ENCODE data around the gene MREG.
"Not testable (repeated sequence)": the region's sequence is repeated elsewhere in the genome, so short reads cannot be mapped to it uniquely, and the experiment has no call there.

The MREG gene

DNA sequence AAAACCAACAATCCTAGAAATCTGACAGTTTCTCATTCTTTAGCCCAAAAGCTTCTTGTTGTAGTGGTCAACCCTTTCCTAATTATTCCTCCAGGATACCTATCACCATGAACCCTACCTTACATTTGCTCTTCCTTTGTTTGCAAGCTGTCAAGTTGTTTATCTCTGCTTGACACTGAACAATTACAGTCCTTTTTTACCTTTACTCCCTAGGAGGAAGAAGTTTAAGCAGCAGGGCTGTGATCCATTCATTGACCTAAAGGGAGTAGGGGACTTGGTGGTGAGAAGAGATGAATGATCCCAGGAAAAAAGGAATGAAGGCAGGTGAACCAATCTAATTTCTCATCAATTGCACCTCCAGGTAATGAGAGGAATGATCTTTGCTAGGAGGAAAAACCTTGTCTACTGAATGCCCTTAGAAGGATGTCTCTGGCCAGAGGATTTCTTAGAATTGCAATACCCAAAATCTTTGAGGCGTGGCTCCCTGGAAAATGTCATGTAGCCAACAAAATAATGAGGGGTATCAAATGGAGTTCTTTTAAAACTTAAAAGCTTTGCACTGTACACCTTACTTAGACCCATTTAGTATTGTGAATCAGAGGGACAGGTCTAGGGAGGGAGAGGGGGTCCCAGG is 47.7 kb downstream of the MREG start:
- no peak for DNase-seq (ENCODE audit: low read depth)
- TF ChIP-seq CTCF (IDR thresholded peaks at IDR 0.05; ENCODE audit: insufficient read depth, low read depth, low read length, missing control alignments): no peak
- H3K4me3 ChIP-seq (ENCODE audit: low read length): no peak overlapping the region

GRCh38 chr2:215961981-215962380 is 51.4 kb downstream of the MREG start:
- no peak overlapping the region for H3K4me3 ChIP-seq (ENCODE audit: low read length)
- TF ChIP-seq CTCF (IDR thresholded peaks at IDR 0.05; ENCODE audit: insufficient read depth, low read depth, low read length, missing control alignments): no peak
- DNase-seq (ENCODE audit: low read depth): no peak

DNA sequence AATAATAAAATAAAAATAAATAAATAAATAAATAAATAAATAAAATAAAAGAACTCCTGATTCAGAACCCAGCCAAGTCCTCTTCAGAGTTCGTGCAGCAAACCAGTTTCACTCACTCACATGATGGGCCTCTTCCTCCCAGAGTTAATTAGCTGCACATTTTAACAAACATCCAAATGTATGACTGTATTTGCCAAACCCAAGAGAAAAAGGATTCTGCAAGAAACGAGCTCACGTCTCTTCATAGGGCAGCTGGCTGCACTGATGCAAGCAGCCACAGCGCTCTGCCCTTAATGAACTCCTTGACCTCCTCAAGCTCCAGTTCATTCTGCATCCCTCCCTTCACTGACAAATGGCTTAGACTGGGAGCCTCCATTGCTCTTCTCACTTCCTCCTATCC is 55.1 kb downstream of the MREG start:
- no peak overlapping the region for H3K4me3 ChIP-seq (ENCODE audit: low read length)
- no peak for DNase-seq (ENCODE audit: low read depth)
- TF ChIP-seq CTCF (IDR thresholded peaks at IDR 0.05; ENCODE audit: insufficient read depth, low read depth, low read length, missing control alignments): no peak

DNA sequence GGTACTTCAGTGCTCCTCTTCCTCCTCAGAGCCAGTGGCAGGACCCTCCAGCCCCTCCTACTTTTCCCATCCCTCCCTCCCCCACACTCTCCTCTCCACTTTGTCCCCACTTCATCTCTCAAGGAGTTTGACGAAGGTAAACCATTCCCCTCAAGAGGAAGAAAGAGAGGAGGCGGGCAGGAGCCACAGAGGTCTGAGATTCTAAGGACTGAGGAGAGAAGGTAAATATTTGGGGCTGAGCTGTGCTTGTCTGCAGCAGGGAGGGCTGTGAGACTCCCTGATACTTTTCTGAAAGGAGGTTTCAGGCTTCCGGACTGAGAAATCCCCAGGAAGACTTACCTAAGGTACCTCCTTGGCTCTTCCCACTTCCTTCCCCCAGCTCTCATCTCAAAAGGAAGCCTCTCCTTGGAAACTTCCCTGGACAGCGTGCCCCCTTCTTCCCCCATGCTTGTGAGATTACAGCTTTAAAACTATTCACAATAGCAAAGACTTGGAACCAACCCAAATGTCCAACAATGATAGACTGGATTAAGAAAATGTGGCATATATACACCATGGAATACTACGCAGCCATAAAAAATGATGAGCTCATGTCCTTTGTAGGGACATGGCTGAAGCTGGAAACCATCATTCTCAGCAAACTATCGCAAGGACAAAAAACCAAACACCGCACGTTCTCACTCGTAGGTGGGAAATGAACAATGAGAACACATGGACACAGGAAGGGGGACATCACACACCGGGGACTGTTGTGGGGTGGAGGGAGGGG is 55.8 kb downstream of the MREG start:
- DNase-seq (ENCODE audit: low read depth); H3K4me3 ChIP-seq (ENCODE audit: low read length): not testable (repeated sequence)

DNA sequence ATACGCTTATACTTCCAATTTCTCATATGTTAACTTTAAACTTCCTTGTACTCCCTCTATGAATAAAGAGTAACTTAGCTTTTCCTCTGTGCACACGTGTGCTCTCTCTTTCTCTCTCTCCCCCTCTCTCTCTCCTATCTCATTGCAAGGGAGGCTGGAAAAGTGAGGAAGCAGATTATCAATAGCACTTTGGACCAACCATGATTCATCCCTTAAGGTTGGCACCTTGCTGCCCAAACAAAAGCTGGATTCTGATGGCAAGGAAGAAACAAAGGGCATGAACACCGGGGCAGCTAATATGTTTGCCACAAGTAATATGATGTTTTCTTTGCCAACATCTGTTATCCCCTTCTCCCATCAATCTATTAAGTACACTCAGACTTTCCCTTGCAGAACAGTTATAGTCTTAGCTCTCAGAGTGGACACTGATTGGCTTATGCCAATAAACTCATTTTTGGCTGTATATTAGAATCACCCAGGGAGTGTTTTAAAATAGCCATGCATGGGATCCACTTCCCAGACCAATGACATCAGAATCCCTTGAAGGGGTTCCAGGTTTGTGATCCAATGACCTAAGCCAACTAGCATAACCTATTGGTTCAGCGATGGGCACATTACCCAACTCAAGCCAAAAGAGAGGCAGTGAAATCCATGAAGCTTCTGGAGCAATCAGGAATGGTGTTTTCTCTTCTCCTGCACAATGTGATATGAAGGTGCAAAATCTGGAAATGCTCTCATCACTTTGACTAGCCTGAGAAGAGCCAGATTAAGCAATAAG is 60.3 kb downstream of the MREG start:
- no peak for DNase-seq (ENCODE audit: low read depth)
- TF ChIP-seq CTCF (IDR thresholded peaks at IDR 0.05; ENCODE audit: insufficient read depth, low read depth, low read length, missing control alignments): no peak
- no peak overlapping the region for H3K4me3 ChIP-seq (ENCODE audit: low read length)

- DNase-seq (ENCODE audit: low read depth): no peak
Observed at GRCh38 chr2:215951558-215951957, 61.8 kb downstream of the MREG start.

More at GRCh38 chr2:215951558-215951957, 61.8 kb downstream of the MREG start:
- no peak for TF ChIP-seq CTCF (IDR thresholded peaks at IDR 0.05; ENCODE audit: insufficient read depth, low read depth, low read length, missing control alignments)
- H3K4me3 ChIP-seq (ENCODE audit: low read length): no peak overlapping the region
